H1 (cell line): ENCODE results near the gene TNPO3.

Source experiments
- ATF2 ChIP-seq: IDR thresholded peaks from 2 replicates; pipeline ENCODE4 v1.6.1; 2012; ENCODE audit warnings: low read length, inconsistent platforms
- BCL11A ChIP-seq, 2 experiments: IDR thresholded peaks; one replicate each; pipeline ENCODE4 v1.6.1; 2011; ENCODE audit warnings: low read depth in 2 of 2, low read length in 2 of 2, mild to moderate bottlenecking in 2 of 2
- EP300 ChIP-seq, 2 experiments: IDR thresholded peaks; 1 replicate in 1 of 2; 2 replicates in 1 of 2; pipeline ENCODE4 v1.6.1; 2011 to 2012; ENCODE audit warnings: low read depth in 2 of 2, low read length in 2 of 2, mild to moderate bottlenecking in 2 of 2, borderline replicate concordance in 1 of 2, inconsistent platforms in 1 of 2, moderate library complexity in 1 of 2
- EZH2 ChIP-seq: fragments of 200-600 bp; sonication (generic); IDR thresholded peaks from 2 replicates; pipeline ENCODE4 v1.7.1; 2012; ENCODE audit warnings: low read depth, mild to moderate bottlenecking, moderate library complexity, low read length, inconsistent platforms; ENCODE audit not compliant: severe bottlenecking
- NRF1 ChIP-seq: IDR thresholded peaks from 2 replicates; pipeline ENCODE4 v1.6.1; 2011; ENCODE audit warnings: mild to moderate bottlenecking, low read depth, low read length, improper control_type of control experiment
- POLR2A ChIP-seq, 2 experiments: IDR thresholded peaks; 1 replicate in 1 of 2; 2 replicates in 1 of 2; pipeline ENCODE4 v1.6.1; 2011; ENCODE audit warnings: low read depth in 2 of 2, low read length in 2 of 2, mild to moderate bottlenecking in 2 of 2; ENCODE audit errors: control extremely low read depth in 1 of 2
- POLR2AphosphoS5 ChIP-seq: IDR thresholded peaks from 2 replicates; pipeline ENCODE4 v1.6.1; 2011; ENCODE audit warnings: low read depth, low read length
- RAD21 ChIP-seq, 2 experiments: IDR thresholded peaks in 1 of 2; conservative IDR thresholded peaks in 1 of 2; 2 replicates each; pipeline ENCODE4 v1.6.1; 2011; ENCODE audit warnings: low read depth in 2 of 2, low read length in 2 of 2, improper control_type of control experiment in 1 of 2, inconsistent platforms in 1 of 2, mild to moderate bottlenecking in 1 of 2, moderate library complexity in 1 of 2
- SP4 ChIP-seq: IDR thresholded peaks from 2 replicates; pipeline ENCODE4 v1.6.1; 2012; ENCODE audit warnings: low read length, inconsistent platforms
- TAF1 ChIP-seq: IDR thresholded peaks from 2 replicates; pipeline ENCODE4 v1.6.1; 2011; ENCODE audit warnings: mild to moderate bottlenecking, low read depth, low read length
- TEAD4 ChIP-seq: IDR thresholded peaks from 2 replicates; pipeline ENCODE4 v1.6.1; 2012; ENCODE audit warnings: low read depth, low read length, inconsistent platforms, mixed read lengths
- YY1 ChIP-seq: IDR thresholded peaks from 2 replicates; pipeline ENCODE4 v1.6.1; 2011; ENCODE audit warnings: low read depth, mild to moderate bottlenecking, low read length
- TF ChIP-seq, protein P1 (sequence below), 3 experiments: IDR thresholded peaks; 1 replicate in 2 of 3; 2 replicates in 1 of 3; pipeline versions ENCODE4 v1.5.1 to v1.6.1; 2011; ENCODE audit warnings: low read length in 3 of 3, mild to moderate bottlenecking in 3 of 3, inconsistent platforms in 2 of 3, low read depth in 1 of 3, moderate library complexity in 1 of 3; ENCODE audit not compliant: insufficient read depth in 1 of 3; ENCODE audit errors: control extremely low read depth in 1 of 3
- TF ChIP-seq, protein P2 (sequence below): IDR thresholded peaks from 2 replicates; pipeline ENCODE4 v1.6.1; 2012; ENCODE audit warnings: inconsistent platforms

- TF ChIP-seq, protein P1, sequence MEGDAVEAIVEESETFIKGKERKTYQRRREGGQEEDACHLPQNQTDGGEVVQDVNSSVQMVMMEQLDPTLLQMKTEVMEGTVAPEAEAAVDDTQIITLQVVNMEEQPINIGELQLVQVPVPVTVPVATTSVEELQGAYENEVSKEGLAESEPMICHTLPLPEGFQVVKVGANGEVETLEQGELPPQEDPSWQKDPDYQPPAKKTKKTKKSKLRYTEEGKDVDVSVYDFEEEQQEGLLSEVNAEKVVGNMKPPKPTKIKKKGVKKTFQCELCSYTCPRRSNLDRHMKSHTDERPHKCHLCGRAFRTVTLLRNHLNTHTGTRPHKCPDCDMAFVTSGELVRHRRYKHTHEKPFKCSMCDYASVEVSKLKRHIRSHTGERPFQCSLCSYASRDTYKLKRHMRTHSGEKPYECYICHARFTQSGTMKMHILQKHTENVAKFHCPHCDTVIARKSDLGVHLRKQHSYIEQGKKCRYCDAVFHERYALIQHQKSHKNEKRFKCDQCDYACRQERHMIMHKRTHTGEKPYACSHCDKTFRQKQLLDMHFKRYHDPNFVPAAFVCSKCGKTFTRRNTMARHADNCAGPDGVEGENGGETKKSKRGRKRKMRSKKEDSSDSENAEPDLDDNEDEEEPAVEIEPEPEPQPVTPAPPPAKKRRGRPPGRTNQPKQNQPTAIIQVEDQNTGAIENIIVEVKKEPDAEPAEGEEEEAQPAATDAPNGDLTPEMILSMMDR (IDR thresholded peaks at IDR 0.05; ENCODE audit: control extremely low read depth in 1 of 3, insufficient read depth in 1 of 3, low read depth in 1 of 3, low read length in 3 of 3) = no peak
- TF ChIP-seq EP300 (IDR thresholded peaks at IDR 0.05; ENCODE audit: borderline replicate concordance in 1 of 2, low read depth in 2 of 2, low read length in 2 of 2) = no peak
- TF ChIP-seq EZH2 = no peak
- TF ChIP-seq ATF2 = no peak
- TF ChIP-seq POLR2AphosphoS5 = no peak
- TF ChIP-seq POLR2A (IDR thresholded peaks at IDR 0.05; ENCODE audit: control extremely low read depth in 1 of 2, low read depth in 2 of 2, low read length in 2 of 2) = no peak
- TF ChIP-seq SP4 = no peak
- TF ChIP-seq TEAD4 = no peak
- no peak for TF ChIP-seq TAF1
- TF ChIP-seq YY1 = no peak
- TF ChIP-seq BCL11A (IDR thresholded peaks at IDR 0.05; ENCODE audit: low read depth in 2 of 2, low read length in 2 of 2) = no peak
- no peak for TF ChIP-seq RAD21 (IDR thresholded peaks at IDR 0.05 in 1 of 2, conservative IDR thresholded peaks at IDR 0.05 in 1 of 2; ENCODE audit: low read depth in 2 of 2, low read length in 2 of 2)
- TF ChIP-seq, protein P2, sequence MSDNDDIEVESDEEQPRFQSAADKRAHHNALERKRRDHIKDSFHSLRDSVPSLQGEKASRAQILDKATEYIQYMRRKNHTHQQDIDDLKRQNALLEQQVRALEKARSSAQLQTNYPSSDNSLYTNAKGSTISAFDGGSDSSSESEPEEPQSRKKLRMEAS = no peak
- TF ChIP-seq NRF1 = no peak
These were observed 42.3 kb downstream of the TNPO3 start for GRCh38 chr7:129012641-129013040.
